Omental fat pad (tissue), 4 donors: ENCODE measurements around the gene ATG16L2. TPM values are rescaled to one million over a fixed set of nuclear protein-coding genes. Genes with fewer than 3 reads are reported as not detected.

Source experiments
- ATAC-seq: fragments of 150-250 bp; one replicate; pipeline ENCODE4 v1.9.1; 2016; ENCODE audit warnings: mild to moderate bottlenecking, moderate library complexity; ENCODE audit not compliant: low FRiP score
- DNase-seq: peaks from one replicate; pipeline ENCODE4 v3.0.0-alpha.2; 2019; ENCODE audit warnings: low spot score
- CTCF ChIP-seq, 3 donors: fragments of 450-650 bp; IDR thresholded peaks; one replicate each; pipeline ENCODE4 v1.5.1; 2016 to 2017; ENCODE audit warnings: antibody characterized with exemption in 3 of 3, mild to moderate bottlenecking in 3 of 3, moderate library complexity in 2 of 3
- total RNA-seq, 4 donors: library from RNA; depleted of rRNA; stranded (reverse); fragments of >200 nt; gene quantifications; one replicate each; pipeline ENCODE4 v1.1.0, GENCODE V29; 2016

The ATG16L2 gene
- total RNA-seq, 4 donors from 2014 or later: 15.5 to 81.0 (median 26.7) TPM

- DNase-seq (no peak), ATAC-seq (no peak)
- no peak for TF ChIP-seq CTCF (IDR thresholded peaks at IDR 0.05)
Measured at GRCh38 chr11:72833083-72833733, 19.0 kb downstream of the ATG16L2 start.

GRCh38 chr11:72833811-72834493 is 19.7 kb downstream of the ATG16L2 start:
- no peak for TF ChIP-seq CTCF (IDR thresholded peaks at IDR 0.05)
- no peak for ATAC-seq
- DNase-seq: no peak

GRCh38 chr11:72834905-72835304 is 20.7 kb downstream of the ATG16L2 start:
- TF ChIP-seq CTCF (IDR thresholded peaks at IDR 0.05): no peak
- ATAC-seq: no peak
- DNase-seq: no peak

DNA sequence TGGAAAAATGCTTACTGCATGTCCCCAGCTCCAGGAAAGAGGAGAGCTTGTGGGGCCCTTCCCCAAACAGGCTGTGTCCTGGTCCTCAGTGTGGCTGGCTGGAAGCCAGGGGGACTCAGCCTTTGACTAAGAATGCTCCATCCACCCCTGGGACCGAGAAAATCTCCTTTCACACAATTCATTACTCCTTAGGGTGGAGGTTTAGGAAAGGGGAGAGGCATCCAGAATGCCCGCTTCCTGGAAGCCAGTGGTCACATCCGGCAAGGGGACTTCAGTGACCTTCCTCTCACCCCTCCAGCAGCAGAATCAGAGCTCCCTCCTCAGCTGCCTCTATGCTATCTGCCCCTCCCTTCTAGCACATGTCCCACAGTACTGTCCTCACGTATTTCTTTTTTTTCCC is 21.9 kb downstream of the ATG16L2 start:
- no peak for TF ChIP-seq CTCF (IDR thresholded peaks at IDR 0.05)

DNA sequence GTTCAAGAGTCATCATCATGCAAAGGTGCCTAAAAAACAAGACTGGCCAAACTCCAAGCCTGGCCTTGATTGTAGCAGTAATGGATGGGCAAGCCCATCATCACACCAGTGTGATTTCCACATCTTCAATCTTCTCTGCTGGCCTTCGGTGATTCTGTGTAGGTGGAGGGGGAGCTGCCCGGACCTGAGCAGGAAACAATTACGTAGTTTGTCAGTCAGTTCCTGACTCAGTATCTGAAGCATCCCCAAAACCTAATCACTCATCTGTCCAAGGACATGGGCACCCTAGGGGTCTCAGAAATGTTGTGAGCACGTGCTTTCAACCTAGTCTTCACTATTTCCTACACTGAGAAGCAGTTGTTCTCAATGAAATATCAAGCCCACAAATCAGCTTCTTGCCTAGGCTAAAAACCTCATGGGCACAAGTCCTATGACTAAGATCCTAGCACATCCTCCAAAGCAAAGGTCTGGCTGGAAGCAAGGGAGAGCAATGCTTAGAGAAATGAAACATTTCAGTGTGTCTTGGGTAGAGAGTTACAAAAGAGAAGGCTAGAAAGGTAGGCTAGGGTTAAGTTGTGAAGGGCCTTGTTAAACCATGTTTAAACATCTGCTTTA is 24.6 kb downstream of the ATG16L2 start:
- no peak for TF ChIP-seq CTCF (IDR thresholded peaks at IDR 0.05)
- no peak for DNase-seq
- ATAC-seq: no peak

More for the DNA sequence above, 21.9 kb downstream of the ATG16L2 start:
- no peak for ATAC-seq
- DNase-seq: no peak

- DNase-seq (no peak), ATAC-seq (no peak)
- TF ChIP-seq CTCF (IDR thresholded peaks at IDR 0.05): no peak
Measured at GRCh38 chr11:72840780-72841179, 26.6 kb downstream of the ATG16L2 start.
